T-helper 2 cell (primary cell): Measurements from ENCODE around the gene ACVR2B.

Experiments used
- DNase-seq, 5 experiments: peaks; one replicate each; pipeline versions ENCODE4 v3.0.0 to v3.0.0-alpha.2; 2012 to 2022

ACVR2B gene

DNA sequence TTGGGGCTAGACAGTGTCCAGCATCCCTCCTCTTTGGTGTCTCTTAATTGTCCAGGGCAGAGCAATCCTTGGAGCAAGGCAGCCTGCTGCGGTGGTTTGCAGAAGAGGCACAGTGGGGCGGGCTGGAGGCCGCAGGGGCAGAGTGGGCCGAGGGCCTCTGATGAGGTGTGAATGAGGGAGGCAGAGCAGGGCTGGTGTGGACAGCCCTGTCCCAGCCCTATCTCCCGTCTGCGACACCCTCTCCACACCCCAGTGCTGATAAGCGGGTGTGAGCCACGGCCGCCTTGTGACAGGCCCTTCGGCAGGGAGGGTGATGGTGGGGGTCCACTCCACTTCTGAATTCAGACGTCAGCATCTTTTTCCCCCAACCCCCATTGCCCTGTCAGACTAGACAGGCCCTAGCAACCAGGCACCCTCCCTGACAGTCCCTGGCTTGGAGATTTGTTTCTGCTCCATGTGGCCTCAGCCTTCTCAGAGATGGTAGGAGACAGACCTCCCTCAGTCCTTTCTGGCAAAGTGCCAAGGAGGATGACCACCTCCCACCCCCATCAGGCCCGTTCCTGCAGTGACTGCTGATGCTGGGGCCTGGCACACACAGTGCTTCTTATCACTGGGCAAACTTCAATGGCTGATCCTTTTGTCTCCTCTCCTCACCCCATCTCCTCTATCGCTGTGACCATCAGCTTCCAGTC is 79.7 kb downstream of the ACVR2B start:
- DNase-seq, result no peak

DNA sequence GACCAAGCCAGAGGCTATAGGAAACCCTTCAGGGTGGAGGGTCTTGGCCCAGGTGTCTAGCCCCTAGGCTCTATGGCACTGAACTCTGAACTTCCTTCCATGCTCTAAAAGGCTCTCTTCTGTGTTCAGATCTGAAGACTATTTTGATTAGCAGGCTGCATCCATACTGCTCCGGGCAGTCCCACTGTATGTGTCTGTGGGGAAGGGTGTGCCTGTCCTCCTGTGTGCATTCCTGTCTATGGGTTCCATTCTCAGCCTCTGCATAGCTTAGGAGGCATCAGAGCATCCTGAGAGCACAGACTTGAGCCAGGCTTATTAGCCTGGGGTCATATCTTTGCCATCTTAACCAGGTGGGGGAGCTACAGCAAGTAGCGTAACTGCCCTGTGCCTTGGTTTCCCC is 80.5 kb downstream of the ACVR2B start:
- no peak for DNase-seq

DNA sequence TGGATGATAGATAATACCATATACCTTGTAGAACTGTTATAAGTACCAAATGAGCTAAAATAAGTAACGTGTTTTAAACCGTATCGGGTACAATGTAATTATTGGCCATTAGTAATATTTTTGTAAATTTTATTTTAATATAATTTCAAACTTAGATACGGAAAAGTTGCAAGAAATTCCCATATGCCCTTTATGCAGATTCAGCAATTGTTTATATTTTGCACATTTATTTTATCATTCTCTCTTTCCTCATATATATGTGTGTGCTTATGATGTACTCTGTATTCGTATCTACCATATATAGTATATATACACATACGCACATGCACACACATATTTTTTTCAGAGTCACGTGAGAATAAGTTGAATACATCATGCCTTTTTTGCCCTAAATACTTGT is 80.9 kb downstream of the ACVR2B start:
- DNase-seq, result no peak

DNA sequence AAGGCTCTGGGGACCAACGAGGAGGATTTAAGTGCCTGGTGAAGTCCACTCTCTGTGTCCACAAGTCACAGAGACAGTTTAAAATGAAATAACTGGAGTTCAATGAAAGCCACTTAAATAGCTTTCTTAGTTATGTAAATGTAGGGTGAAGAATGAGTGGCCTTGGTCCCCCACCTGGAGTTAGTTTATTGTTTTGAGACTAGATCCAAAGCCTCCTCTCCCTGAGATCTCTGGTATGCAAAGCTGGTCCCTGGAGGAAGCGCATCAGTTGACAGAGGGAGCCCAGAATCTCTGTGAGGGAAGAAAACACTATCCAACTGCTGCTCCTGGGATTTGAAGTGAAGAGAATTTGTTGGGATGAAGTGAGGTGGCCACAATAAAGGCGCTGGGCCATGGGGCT is 83.0 kb downstream of the ACVR2B start:
- DNase-seq, result no peak

DNA sequence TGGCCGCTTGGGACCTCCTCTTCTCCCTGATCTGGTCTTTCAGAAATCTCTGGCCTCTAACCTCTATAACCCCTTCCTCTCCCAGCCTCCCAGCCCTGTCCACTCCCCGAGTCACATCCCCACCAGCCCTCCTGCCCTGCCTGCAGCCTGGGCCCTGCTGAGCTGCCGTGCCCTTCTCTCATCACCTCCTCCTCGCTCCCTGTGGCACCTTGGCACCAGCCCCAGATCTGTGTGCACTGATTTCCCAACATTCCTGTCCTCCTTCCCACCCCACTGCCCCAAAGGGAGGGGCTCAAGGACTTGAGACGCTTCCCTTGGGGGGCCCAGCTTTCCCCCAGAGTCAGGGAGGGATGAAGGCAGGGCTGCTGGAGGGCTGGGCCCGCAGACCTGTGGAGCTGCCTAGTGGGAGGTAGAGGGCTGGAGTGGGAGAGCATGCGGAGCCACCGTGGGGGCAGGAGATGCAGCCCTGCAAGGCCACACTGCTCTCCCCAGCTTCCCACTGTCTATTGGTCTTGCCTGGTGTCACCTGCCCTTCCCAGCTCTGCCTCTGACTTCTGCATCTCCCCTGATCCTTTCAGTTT is 85.2 kb downstream of the ACVR2B start:
- no peak for DNase-seq

DNA sequence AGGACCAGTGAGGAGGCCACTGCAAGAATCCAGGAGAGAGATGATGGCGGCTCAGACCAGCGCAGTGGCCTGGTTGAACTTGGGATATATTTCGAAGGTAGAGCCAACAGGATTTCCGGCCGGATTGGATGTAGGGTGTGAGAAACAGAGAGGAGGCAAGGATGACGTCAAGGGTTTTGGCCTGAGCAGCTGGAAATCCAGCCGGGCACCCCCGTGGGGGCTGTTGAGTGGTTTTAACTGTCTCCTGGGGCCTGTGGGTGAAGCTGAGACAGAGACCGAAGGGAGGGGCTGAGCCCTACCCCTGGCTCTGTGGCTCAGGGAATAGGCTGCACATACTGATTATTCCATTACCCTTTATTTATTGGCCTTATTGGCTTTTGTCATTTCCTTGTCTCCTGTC is 88.1 kb downstream of the ACVR2B start:
- no peak for DNase-seq
